Type B pancreatic cell (in vitro differentiated cells): ENCODE measurements around the gene METTL1. TPM values are rescaled to one million over a fixed set of nuclear protein-coding genes. Genes with fewer than 3 reads are reported as not detected.
A peak's percentile ranks its signal among the peaks of the same experiment; 100 is the strongest.
"Not testable (repeated sequence)": the region's sequence is repeated elsewhere in the genome, so short reads cannot be mapped to it uniquely, and the experiment has no call there.

ENCODE experiments used
- DNase-seq: peaks from one replicate; pipeline ENCODE4 v3.0.0; 2021; ENCODE audit warnings: mixed read lengths; ENCODE audit not compliant: unreplicated experiment; ENCODE audit errors: extremely low spot score
- H3K27ac Mint-ChIP-seq: 2 replicates; pipeline ENCODE4 v1.8.0; 2021; ENCODE audit warnings: mild to moderate bottlenecking, mixed read lengths
- H3K27me3 Mint-ChIP-seq: 2 replicates; pipeline ENCODE4 v1.8.0; 2021; ENCODE audit warnings: mixed read lengths
- H3K36me3 Mint-ChIP-seq: 2 replicates; pipeline ENCODE4 v1.8.0; 2021; ENCODE audit warnings: mixed read lengths
- H3K4me1 Mint-ChIP-seq: one replicate; pipeline ENCODE4 v1.8.0; 2021; ENCODE audit warnings: mixed read lengths; ENCODE audit not compliant: unreplicated experiment
- H3K4me3 Mint-ChIP-seq: 2 replicates; pipeline ENCODE4 v1.8.0; 2021; ENCODE audit warnings: mild to moderate bottlenecking, mixed read lengths
- H3K9me3 Mint-ChIP-seq: 2 replicates; pipeline ENCODE4 v1.8.0; 2021; ENCODE audit warnings: mixed read lengths
- total RNA-seq: library from RNA; stranded (reverse); gene quantifications from 2 replicates; pipeline ENCODE4 v1.2.1, GENCODE V29; 2021; ENCODE audit warnings: low replicate concordance
- TF ChIP-seq, protein P1 (sequence below): fragments of 200-600 bp; sonication (generic); conservative IDR thresholded peaks from 2 replicates; pipeline ENCODE4 v1.5.0; 2021; ENCODE audit warnings: antibody characterized with exemption, mild to moderate bottlenecking

Gene METTL1
- total RNA-seq, 1 donor from 2014 or later = 31.1 TPM

DNA sequence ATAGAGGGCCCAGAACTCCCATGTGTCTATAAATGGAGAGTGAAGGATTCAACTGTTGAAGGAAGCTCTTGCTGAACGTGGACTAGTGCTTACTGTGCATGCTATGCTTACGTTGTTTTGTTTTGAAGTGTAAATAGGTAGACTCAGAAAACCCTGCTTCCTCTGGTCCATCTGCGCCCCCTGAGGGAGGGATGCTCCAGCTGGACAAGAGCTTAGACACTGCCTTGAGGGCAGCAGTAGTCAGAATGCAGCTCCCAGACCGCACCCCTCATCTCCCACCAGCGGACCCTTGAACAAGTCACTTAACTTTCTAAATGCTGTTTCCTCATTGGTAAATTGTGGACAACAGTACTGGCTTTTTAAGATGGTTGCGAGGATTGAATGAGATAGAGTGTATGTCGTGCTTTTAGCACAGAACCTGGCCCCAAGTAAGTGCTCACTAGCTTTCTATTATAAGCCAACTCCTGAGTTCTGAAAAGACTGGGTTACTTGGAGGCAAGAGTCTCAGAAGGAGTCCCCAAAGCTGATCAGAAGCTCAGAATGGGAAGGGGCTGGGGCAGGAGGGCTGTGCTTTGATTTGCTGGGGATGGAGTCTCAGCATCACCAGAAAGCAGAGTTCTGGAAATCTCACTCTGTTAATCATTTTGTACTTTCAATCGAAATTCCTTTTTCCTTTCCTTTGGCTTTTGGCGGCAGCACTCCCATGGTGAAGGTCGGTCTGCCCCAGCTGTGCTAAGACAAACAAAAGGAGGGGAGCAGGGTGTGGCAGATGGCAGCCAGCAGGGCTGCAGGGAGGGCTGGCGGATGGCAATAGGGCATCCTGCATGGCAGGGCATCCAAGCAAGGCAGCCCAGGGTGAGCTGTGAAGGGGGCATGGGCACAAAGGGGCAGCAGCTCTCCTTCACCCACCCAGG lies 48.9 kb downstream of the METTL1 start:
- Mint-ChIP-seq H3K36me3 (peaks cover 21% of the 10 kb centered on the region), H3K27me3 (peaks cover 45% of the 10 kb centered on the region), H3K4me1 (no peaks in the 10 kb centered on the region), H3K4me3 (no peak overlapping the region), H3K27ac (no peak overlapping the region), H3K9me3 (no peaks in the 10 kb centered on the region)
- peak; percentile 51 for DNase-seq
- TF ChIP-seq, protein P1, sequence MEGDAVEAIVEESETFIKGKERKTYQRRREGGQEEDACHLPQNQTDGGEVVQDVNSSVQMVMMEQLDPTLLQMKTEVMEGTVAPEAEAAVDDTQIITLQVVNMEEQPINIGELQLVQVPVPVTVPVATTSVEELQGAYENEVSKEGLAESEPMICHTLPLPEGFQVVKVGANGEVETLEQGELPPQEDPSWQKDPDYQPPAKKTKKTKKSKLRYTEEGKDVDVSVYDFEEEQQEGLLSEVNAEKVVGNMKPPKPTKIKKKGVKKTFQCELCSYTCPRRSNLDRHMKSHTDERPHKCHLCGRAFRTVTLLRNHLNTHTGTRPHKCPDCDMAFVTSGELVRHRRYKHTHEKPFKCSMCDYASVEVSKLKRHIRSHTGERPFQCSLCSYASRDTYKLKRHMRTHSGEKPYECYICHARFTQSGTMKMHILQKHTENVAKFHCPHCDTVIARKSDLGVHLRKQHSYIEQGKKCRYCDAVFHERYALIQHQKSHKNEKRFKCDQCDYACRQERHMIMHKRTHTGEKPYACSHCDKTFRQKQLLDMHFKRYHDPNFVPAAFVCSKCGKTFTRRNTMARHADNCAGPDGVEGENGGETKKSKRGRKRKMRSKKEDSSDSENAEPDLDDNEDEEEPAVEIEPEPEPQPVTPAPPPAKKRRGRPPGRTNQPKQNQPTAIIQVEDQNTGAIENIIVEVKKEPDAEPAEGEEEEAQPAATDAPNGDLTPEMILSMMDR = no peak

GRCh38 chr12:57721846-57722608 lies 49.9 kb downstream of the METTL1 start:
- peak; percentile 25 for DNase-seq
- H3K4me1 Mint-ChIP-seq, H3K9me3 Mint-ChIP-seq, H3K27ac Mint-ChIP-seq, H3K4me3 Mint-ChIP-seq: not testable (repeated sequence)
- Mint-ChIP-seq H3K36me3 (peaks cover 23% of the 10 kb centered on the region), H3K27me3 (peaks cover 35% of the 10 kb centered on the region)

- Mint-ChIP-seq H3K36me3 (peaks cover 23% of the 10 kb centered on the region), H3K4me1 (no peaks in the 10 kb centered on the region), H3K27ac (no peak overlapping the region), H3K27me3 (peaks cover 26% of the 10 kb centered on the region), H3K4me3 (no peak overlapping the region), H3K9me3 (no peaks in the 10 kb centered on the region)
- peak; percentile 53 for DNase-seq
- TF ChIP-seq, protein P1 = no peak
Measured at GRCh38 chr12:57720606-57721595, 51.0 kb downstream of the METTL1 start.

DNA sequence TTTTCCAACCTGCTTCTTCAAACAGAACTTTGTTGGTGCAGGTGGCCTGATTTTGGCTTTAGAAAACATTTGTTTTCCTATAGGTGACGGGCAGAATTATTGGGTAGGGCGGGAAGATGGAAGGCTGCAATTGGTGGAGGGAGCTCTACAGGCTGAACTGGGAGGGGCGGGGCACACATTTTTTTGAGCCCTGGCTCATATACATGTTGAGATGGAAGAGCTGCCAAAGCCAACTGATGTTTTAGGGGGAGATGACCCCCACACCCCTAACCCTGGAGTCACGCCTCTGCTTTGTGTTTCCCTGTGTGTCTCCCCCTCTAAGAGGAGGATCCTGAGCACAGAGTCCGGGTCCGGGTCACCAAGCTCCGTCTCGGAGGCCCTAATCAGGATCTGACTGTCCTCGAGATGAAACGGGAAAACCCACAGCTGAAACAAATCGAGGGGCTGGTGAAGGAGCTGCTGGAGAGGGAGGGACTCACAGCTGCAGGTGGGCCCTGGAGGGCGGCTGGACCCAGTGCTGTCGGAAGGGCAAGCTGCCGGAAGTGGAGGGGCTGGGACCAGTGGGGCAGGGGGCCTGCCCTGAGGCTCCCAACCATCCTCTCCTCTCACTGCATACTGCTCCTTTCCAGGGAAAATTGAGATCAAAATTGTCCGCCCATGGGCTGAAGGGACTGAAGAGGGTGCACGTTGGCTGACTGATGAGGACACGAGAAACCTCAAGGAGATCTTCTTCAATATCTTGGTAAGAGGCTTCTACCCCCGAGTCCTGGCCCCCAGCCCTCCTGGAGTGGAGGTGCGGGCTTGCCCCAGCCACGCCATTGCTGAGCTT lies 51.9 kb downstream of the METTL1 start:
- Mint-ChIP-seq H3K36me3 (peaks cover 23% of the 10 kb centered on the region), H3K27ac (no peak overlapping the region), H3K27me3 (peaks cover 20% of the 10 kb centered on the region), H3K4me3 (no peak overlapping the region), H3K9me3 (no peaks in the 10 kb centered on the region), H3K4me1 (no peaks in the 10 kb centered on the region)
- peak; percentile 65 for DNase-seq
- TF ChIP-seq, protein P1 = no peak

DNA sequence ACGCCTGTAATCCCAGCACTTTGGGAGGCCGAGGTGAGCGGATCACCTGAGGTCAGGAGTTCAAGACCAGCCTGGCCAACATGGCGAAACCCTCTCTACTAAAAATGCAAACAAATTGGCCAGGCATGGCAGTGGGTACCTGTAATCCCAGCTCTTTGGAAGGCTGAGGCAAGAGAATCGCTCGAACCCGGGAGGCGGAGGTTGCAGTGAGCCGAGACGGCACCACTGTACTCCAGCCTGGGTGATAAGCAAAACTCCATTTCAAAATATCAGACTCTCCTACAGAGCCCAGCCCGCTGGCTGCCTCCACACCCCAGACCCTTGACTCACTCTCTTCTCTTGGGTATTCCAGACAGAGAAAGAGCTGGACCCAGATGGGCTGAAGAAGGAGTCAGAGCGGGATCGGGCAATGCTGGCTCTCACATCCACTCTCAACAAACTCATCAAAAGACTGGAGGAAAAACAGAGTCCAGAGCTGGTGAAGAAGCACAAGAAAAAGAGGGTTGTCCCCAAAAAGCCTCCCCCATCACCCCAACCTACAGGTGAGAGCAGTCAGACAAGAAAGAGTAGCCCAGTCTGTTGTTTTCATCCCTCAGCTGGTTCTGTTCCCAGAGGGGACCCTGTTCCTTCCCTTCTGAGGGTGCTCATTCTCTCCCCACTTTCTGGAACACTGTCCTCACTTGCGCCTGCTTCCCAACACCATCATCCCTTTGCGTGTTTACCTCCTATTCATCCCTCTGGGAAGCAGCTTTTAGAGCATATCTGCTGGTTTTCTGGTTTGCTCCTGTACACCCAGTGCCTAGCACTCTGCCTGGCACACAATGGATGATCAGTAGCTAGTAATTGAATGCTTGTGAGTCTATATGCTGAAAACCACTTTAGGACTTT lies 53.0 kb downstream of the METTL1 start:
- peaks cover 23% of the 10 kb centered on the region for H3K36me3 Mint-ChIP-seq
- DNase-seq = peak; percentile 39
- H3K27ac Mint-ChIP-seq = no peak overlapping the region
- no peaks in the 10 kb centered on the region for H3K4me1 Mint-ChIP-seq
- TF ChIP-seq, protein P1 = no peak
- no peaks in the 10 kb centered on the region for H3K9me3 Mint-ChIP-seq
- peaks cover 9% of the 10 kb centered on the region for H3K27me3 Mint-ChIP-seq
- H3K4me3 Mint-ChIP-seq = no peak overlapping the region
